Upper lobe of left lung (tissue), 6 donors: Measurements from ENCODE around the gene CAMK1. TPM values are rescaled to one million over a fixed set of nuclear protein-coding genes. Genes with fewer than 3 reads are reported as not detected.
A peak's percentile ranks its signal among the peaks of the same experiment; 100 is the strongest.

Experiments
- ATAC-seq, 2 donors: fragments of 200-7000 bp; cut with Tn5 transposase; one replicate each; pipeline ENCODE4 v1.9.1; 2022; ENCODE audit warnings: mild to moderate bottlenecking in 2 of 2, moderate library complexity in 2 of 2; ENCODE audit not compliant: low FRiP score in 2 of 2
- DNase-seq, 2 donors: peaks; one replicate each; pipeline ENCODE4 v3.0.0-alpha.2; 2019 to 2020
- H3K27ac ChIP-seq, 4 donors: fragments of 200-600 bp; sonication (generic); one replicate each; pipeline ENCODE4 v1.5.1; 2016 to 2019
- H3K27me3 ChIP-seq, 4 donors: fragments of 200-600 bp; sonication (generic); one replicate each; pipeline ENCODE4 v1.5.1; 2017 to 2019
- H3K36me3 ChIP-seq, 4 donors: fragments of 200-600 bp; sonication (generic); one replicate each; pipeline ENCODE4 v1.5.1; 2016 to 2019
- H3K4me1 ChIP-seq, 4 donors: fragments of 200-600 bp; sonication (generic); one replicate each; pipeline ENCODE4 v1.5.1; 2018 to 2019
- H3K4me3 ChIP-seq, 4 donors: fragments of 200-600 bp; sonication (generic); one replicate each; pipeline ENCODE4 v1.5.1; 2017 to 2019; ENCODE audit warnings: mild to moderate bottlenecking in 2 of 4, moderate library complexity in 1 of 4
- H3K9me3 ChIP-seq, 4 donors: fragments of 200-600 bp; sonication (generic); one replicate each; pipeline ENCODE4 v1.5.1; 2018 to 2019
- CTCF ChIP-seq, 6 experiments: fragments of 450-650 bp in 4 of 6; fragments of 200-600 bp in 2 of 6; sonication (generic) in 2 of 6; IDR thresholded peaks; one replicate each; pipeline ENCODE4 v1.5.1; 2016 to 2019; ENCODE audit warnings: antibody characterized with exemption in 6 of 6
- EP300 ChIP-seq, 4 donors: sonication (generic); formaldehyde crosslinking; IDR thresholded peaks; one replicate each; pipeline ENCODE4 v1.5.1; 2017; ENCODE audit warnings: antibody characterized with exemption in 4 of 4, control low read depth in 2 of 4
- POLR2A ChIP-seq, 4 donors: fragments of 450-650 bp; IDR thresholded peaks; one replicate each; pipeline ENCODE4 v1.5.1; 2016 to 2017; ENCODE audit warnings: antibody characterized with exemption in 4 of 4, mild to moderate bottlenecking in 2 of 4
- POLR2AphosphoS5 ChIP-seq, 2 donors: sonication (generic); formaldehyde crosslinking; IDR thresholded peaks; one replicate each; pipeline ENCODE4 v1.5.1; 2017; ENCODE audit warnings: antibody characterized with exemption in 2 of 2
- WGBS, 2 donors: methylation state at CpG; one replicate each; pipeline ENCODE4 v1.1.5; 2017 to 2018; 5-methylcytosine and 5-hydroxymethylcytosine counted together
- total RNA-seq, 6 donors: library from RNA; depleted of rRNA in 4 of 6; stranded (reverse); fragments of >200 nt in 4 of 6; gene quantifications; one replicate each; pipeline versions ENCODE4 v1.1.0 to v1.2.1, GENCODE V29; 2016 to 2021
- donor health status: DM: no; HTN: no; CAD: no; lungs with moderate emphysema.
- donor health status: DM: no; HTN: yes; CAD: no; lungs with severe emphysema.

The CAMK1 gene
- total RNA-seq, 6 donors from 2014 or later: 19.5 to 44.0 (median 27.6) TPM

- peak overlapping the region; percentile 83 to 95 (median 94) for H3K27ac ChIP-seq
- ATAC-seq (peak in 1 of 2 donors; percentile 34), DNase-seq (peak in 1 of 2 donors; percentile 87)
- H3K36me3 ChIP-seq: peaks cover 31 to 69% (median 48%) of the 10 kb centered on the region in 4 donors
- no peaks in the 10 kb centered on the region for H3K27me3 ChIP-seq
- peak overlapping the region; percentile 45 to 72 (median 64) for H3K4me3 ChIP-seq
- peaks cover 19 to 38% (median 25%) of the 10 kb centered on the region in 4 donors for H3K4me1 ChIP-seq
- no peak for TF ChIP-seq CTCF (IDR thresholded peaks at IDR 0.05)
- TF ChIP-seq POLR2A (IDR thresholded peaks at IDR 0.05): no peak
- no peak for TF ChIP-seq POLR2AphosphoS5 (IDR thresholded peaks at IDR 0.05)
- no peak for TF ChIP-seq EP300 (IDR thresholded peaks at IDR 0.05)
- H3K9me3 ChIP-seq: no peaks in the 10 kb centered on the region
- 2 to 18% methylated on average over 19 of the region's 19 CpGs for WGBS, 2 donors
Measured at GRCh38 chr3:9749296-9749644, 20.5 kb downstream of the CAMK1 start.

DNA sequence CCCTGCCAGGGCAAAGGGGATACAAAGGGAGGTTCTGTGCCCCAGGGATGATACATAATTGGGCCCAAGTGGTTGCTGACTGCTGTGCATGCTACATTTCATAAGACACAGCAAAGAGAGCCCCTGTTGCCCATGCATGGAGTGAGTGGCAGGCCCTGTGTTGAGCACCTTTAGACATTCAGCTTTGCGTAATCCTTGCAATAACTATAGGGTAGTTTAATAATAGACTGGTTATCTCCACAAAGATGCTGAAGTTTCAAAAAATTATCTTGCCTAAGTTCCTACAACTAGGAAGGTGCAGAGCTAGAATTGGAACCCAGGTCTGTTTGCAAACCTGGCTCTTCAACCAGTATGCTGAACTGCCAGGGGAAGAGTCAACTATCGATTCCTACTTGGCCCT lies 21.7 kb downstream of the CAMK1 start:
- 88 to 100% methylated on average over 1 to 2 of the region's 2 CpGs for WGBS, 2 donors
- H3K4me3 ChIP-seq: no peak overlapping the region
- no peak for ATAC-seq
- TF ChIP-seq POLR2AphosphoS5 (IDR thresholded peaks at IDR 0.05) (no peak), EP300 (IDR thresholded peaks at IDR 0.05) (no peak), POLR2A (IDR thresholded peaks at IDR 0.05) (no peak), CTCF (IDR thresholded peaks at IDR 0.05) (no peak)
- H3K36me3 ChIP-seq: peaks cover 43 to 73% (median 60%) of the 10 kb centered on the region in 4 donors
- no peak for DNase-seq
- H3K4me1 ChIP-seq: peaks cover 19 to 34% (median 24%) of the 10 kb centered on the region in 4 donors
- no peak overlapping the region for H3K27ac ChIP-seq
- H3K9me3 ChIP-seq: no peaks in the 10 kb centered on the region
- H3K27me3 ChIP-seq: no peaks in the 10 kb centered on the region

DNA sequence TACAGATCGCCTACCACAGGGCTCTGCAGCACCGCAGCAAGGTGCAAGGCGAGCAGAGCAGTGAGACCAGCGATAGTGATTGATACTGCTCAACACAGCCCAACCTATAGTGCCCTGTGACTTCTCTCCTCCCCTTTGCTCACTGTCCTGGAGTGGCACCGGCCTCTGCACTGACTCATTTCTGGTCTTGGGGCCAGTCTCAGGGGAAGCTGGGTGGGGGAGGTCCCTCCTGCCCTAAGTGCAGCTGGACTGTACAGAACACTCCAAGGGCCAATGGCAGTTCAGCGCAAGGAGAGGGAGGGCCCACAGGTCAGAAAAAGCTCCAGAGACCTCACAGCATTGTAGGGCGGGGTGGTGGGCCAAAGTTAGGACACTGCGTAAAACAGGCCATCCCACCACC lies 22.5 kb downstream of the CAMK1 start:
- no peak overlapping the region for H3K4me3 ChIP-seq
- no peak for ATAC-seq

DNA sequence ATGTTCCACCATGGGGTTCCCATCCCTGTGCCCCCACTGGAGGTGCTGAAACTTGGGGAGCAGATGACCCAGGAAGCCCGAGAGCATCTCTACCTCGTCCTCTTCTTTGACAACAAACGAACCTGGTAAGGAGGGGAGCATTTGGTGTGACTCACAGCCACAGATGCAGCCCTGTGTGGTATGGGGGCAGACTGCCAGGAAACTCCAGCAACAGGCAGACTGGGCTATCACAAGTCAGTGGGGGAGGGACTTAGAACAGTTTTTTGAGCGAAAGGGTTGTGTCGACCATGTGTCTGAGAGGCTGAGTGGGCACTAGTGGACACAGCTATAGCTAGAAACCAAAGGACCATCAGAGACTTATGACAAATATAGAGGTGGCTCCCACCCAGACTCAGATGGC lies 23.4 kb downstream of the CAMK1 start:
- peaks cover 59 to 73% (median 67%) of the 10 kb centered on the region in 4 donors for H3K36me3 ChIP-seq
- no peak for DNase-seq
- no peak overlapping the region for H3K4me3 ChIP-seq
- H3K9me3 ChIP-seq: no peaks in the 10 kb centered on the region
- no peaks in the 10 kb centered on the region for H3K27me3 ChIP-seq
- no peak for TF ChIP-seq CTCF (IDR thresholded peaks at IDR 0.05)
- TF ChIP-seq POLR2A (IDR thresholded peaks at IDR 0.05): no peak
- no peak for TF ChIP-seq POLR2AphosphoS5 (IDR thresholded peaks at IDR 0.05)
- TF ChIP-seq EP300 (IDR thresholded peaks at IDR 0.05): no peak
- no peak for ATAC-seq
- 80 to 83% methylated on average over 5 of the region's 5 CpGs for WGBS, 2 donors
- no peak overlapping the region for H3K27ac ChIP-seq
- peaks cover 15 to 27% (median 18%) of the 10 kb centered on the region in 4 donors for H3K4me1 ChIP-seq

More for the DNA sequence above, 22.5 kb downstream of the CAMK1 start:
- Histone ChIP-seq H3K27ac (no peak overlapping the region), H3K4me1 (peaks cover 19 to 34% (median 24%) of the 10 kb centered on the region in 4 donors), H3K27me3 (no peaks in the 10 kb centered on the region), H3K36me3 (peaks cover 51 to 73% (median 63%) of the 10 kb centered on the region in 4 donors), H3K9me3 (no peaks in the 10 kb centered on the region)
- TF ChIP-seq POLR2AphosphoS5 (IDR thresholded peaks at IDR 0.05) (no peak), EP300 (IDR thresholded peaks at IDR 0.05) (no peak), POLR2A (IDR thresholded peaks at IDR 0.05) (no peak)
- DNase-seq: no peak
- 97 to 100% methylated on average over 2 to 8 of the region's 8 CpGs for WGBS, 2 donors

GRCh38 chr3:9745521-9745920 lies 24.2 kb downstream of the CAMK1 start:
- H3K36me3 ChIP-seq: peaks cover 65 to 80% (median 75%) of the 10 kb centered on the region in 4 donors
- no peak overlapping the region for H3K27ac ChIP-seq
- TF ChIP-seq EP300 (IDR thresholded peaks at IDR 0.05) (no peak), POLR2A (IDR thresholded peaks at IDR 0.05) (no peak), CTCF (IDR thresholded peaks at IDR 0.05) (no peak), POLR2AphosphoS5 (IDR thresholded peaks at IDR 0.05) (no peak)
- DNase-seq (peak in 1 of 2 donors; percentile 53), ATAC-seq (no peak)
- no peak overlapping the region for H3K4me3 ChIP-seq
- H3K4me1 ChIP-seq: peaks cover 7 to 18% (median 10%) of the 10 kb centered on the region in 4 donors
- no peaks in the 10 kb centered on the region for H3K9me3 ChIP-seq
- WGBS, 2 donors: 92% methylated on average over 11 to 12 of the region's 12 CpGs
- no peaks in the 10 kb centered on the region for H3K27me3 ChIP-seq
